Left ventricle myocardium inferior (tissue), 1 donor: ENCODE data around the gene CXorf65. TPM values are rescaled to one million over a fixed set of nuclear protein-coding genes. Genes with fewer than 3 reads are reported as not detected.

Experiments
- DNase-seq: peaks from one replicate; pipeline ENCODE4 v3.0.0-alpha.2; 2020
- H3K27ac ChIP-seq: fragments of 200-600 bp; replicated peaks from 2 replicates; pipeline ENCODE4 v1.8.0; 2021
- H3K27me3 ChIP-seq: fragments of 200-600 bp; 2 replicates; pipeline ENCODE4 v1.8.0; 2021; ENCODE audit warnings: low read depth
- H3K36me3 ChIP-seq: fragments of 200-600 bp; 2 replicates; pipeline ENCODE4 v1.8.0; 2021
- H3K4me1 ChIP-seq: fragments of 200-600 bp; 2 replicates; pipeline ENCODE4 v1.8.0; 2021
- H3K4me3 ChIP-seq: fragments of 200-600 bp; 2 replicates; pipeline ENCODE4 v1.8.0; 2021; ENCODE audit warnings: mild to moderate bottlenecking, moderate library complexity
- H3K9me3 ChIP-seq: fragments of 200-600 bp; replicated peaks from 2 replicates; pipeline ENCODE4 v1.8.0; 2021
- intact Hi-C: fragments of 100-400 bp; cut with micrococcal nuclease; formaldehyde crosslinking; loops from one replicate; pipeline ENCODE4 v1.11.0; 2022
- long read RNA-seq: library from polyadenylated mRNA; unstranded; transcript quantifications from one replicate; pipeline ENCODE4 v2.0.0, GENCODE V29; 2021
- total RNA-seq: library from RNA; stranded (reverse); fragmentation: NEBNext Ultra II Directional; extraction: Animal tissue kit (Norgen Biotek cat#: 25700); gene quantifications from one replicate; pipeline ENCODE4 v1.2.1, GENCODE V29; 2021
- TF ChIP-seq, protein P1 (sequence below): fragments of 200-600 bp; IDR thresholded peaks from 2 replicates; pipeline ENCODE4 v1.8.0; 2021; ENCODE audit warnings: antibody characterized with exemption, mild to moderate bottlenecking, borderline replicate concordance
- donor health status: DM: no; HTN: yes; CAD: no; lungs with severe emphysema.

Gene CXorf65
- not detected for total RNA-seq
- long read RNA-seq, result 0 reads

DNA sequence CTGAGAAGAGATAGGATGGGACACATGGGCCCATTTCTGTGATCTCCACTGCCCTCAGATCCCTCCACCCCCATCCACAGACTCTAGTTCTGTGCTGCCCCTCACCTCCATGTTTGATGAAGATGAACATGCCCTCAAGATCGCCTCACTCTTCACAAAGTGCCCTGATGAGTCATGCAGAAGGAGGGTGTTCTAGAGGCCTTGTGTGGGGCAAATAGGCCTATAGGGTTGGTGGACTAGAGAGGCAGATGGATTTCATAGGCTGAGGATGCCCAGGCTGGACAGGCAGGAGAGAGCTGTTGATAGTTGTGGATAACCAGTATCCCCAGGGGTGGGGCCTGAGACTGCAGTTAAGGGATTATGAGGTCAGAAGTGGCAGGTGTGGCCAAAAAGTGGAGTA is at the start of gene CXorf65:
Gene CXorf65, minus strand, starts transcription at position 314 of the 400 bp plus-strand sequence. Its CDS starts 184 bp downstream, at position 130.
- TF ChIP-seq, protein P1, sequence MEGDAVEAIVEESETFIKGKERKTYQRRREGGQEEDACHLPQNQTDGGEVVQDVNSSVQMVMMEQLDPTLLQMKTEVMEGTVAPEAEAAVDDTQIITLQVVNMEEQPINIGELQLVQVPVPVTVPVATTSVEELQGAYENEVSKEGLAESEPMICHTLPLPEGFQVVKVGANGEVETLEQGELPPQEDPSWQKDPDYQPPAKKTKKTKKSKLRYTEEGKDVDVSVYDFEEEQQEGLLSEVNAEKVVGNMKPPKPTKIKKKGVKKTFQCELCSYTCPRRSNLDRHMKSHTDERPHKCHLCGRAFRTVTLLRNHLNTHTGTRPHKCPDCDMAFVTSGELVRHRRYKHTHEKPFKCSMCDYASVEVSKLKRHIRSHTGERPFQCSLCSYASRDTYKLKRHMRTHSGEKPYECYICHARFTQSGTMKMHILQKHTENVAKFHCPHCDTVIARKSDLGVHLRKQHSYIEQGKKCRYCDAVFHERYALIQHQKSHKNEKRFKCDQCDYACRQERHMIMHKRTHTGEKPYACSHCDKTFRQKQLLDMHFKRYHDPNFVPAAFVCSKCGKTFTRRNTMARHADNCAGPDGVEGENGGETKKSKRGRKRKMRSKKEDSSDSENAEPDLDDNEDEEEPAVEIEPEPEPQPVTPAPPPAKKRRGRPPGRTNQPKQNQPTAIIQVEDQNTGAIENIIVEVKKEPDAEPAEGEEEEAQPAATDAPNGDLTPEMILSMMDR, result no peak

DNA sequence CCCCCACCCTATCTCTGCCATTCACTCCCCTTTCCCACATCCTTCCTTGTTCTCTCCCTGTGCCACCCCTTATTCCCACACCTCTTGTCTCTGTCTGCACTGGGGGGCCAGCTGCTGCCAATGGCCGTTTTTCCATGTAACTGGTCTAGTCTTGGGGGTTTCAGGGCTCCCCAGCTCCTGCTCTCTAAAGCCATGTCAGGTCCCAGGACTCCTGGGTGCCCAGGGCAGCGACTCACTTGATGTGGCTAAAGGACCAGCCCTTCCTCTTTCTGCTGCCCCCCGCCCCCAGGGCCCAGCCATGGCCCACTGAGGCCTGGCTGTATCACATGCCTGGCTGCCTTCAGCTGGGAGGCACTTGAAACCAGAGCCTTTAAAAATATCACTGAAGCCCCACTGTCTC is 48.1 kb upstream of the CXorf65 start:
- H3K27me3 ChIP-seq, result no peaks in the 10 kb centered on the region
- H3K27ac ChIP-seq, result no peak overlapping the region
- TF ChIP-seq, protein P1, result no peak
- H3K36me3 ChIP-seq, result no peaks in the 10 kb centered on the region
- intact Hi-C loops, result no loop called here
- DNase-seq, result no peak
- H3K4me1 ChIP-seq, result no peaks in the 10 kb centered on the region
- no peaks in the 10 kb centered on the region for H3K9me3 ChIP-seq
- no peak overlapping the region for H3K4me3 ChIP-seq

More for the DNA sequence above, at the start of gene CXorf65:
- no peaks in the 10 kb centered on the region for H3K36me3 ChIP-seq
- no peaks in the 10 kb centered on the region for H3K27me3 ChIP-seq
- no peaks in the 10 kb centered on the region for H3K9me3 ChIP-seq
- H3K4me1 ChIP-seq, result peaks cover 7% of the 10 kb centered on the region
- H3K27ac ChIP-seq, result no peak within 1 kb of the TSS
- H3K4me3 ChIP-seq, result no peak within 1 kb of the TSS
- intact Hi-C loops, result no loop called here
- no peak for DNase-seq

DNA sequence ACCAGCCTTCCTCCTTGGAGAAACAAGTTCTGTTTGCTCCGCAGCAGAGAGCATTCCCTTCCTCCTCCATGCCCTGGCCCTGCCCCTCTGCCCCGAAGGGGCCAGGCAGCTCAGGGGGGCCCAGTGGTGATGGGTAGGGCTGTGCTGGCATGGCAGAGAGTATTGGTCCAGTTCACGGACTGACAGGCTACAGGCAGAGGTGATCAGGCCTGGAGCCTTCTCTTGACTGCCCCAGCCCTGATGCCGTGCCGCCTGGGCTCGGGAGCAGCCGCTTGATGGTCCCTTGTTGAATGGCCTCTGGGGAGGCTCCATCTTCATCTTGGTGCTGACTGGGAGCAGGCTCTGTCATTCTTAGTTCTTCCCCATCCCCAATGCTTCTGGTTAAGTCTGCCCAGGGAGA is 47.7 kb upstream of the CXorf65 start:
- no peaks in the 10 kb centered on the region for H3K9me3 ChIP-seq
- no peaks in the 10 kb centered on the region for H3K4me1 ChIP-seq
- no peak overlapping the region for H3K27ac ChIP-seq
- no peaks in the 10 kb centered on the region for H3K27me3 ChIP-seq
- no peaks in the 10 kb centered on the region for H3K36me3 ChIP-seq
- no peak for DNase-seq
- intact Hi-C loops, result no loop called here
- no peak overlapping the region for H3K4me3 ChIP-seq
- TF ChIP-seq, protein P1, result no peak

DNA sequence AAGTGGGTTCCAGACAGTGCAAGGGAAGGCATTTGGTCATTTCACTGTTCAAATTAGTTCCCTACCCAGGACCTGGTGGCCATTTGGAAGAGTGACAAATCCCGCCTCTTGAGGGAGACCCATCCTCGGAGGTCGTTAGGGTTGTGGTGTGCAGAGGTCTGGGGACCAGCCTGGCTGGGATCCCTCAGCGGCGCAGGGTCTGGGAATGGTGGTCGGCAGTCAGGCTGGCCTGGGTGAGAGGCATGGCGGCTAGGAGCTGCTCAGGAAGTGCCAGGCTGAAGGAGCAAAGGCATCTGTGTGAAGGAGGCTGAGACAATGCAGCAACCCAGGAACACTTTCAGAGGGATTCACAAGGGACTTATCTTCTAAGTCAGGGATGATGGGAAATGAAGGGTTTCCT is 44.8 kb upstream of the CXorf65 start:
- Histone ChIP-seq H3K9me3 (no peaks in the 10 kb centered on the region), H3K4me3 (no peak overlapping the region), H3K27ac (no peak overlapping the region), H3K4me1 (no peaks in the 10 kb centered on the region), H3K27me3 (no peaks in the 10 kb centered on the region), H3K36me3 (no peaks in the 10 kb centered on the region)
- intact Hi-C loops, result no loop called here
- no peak for DNase-seq
- TF ChIP-seq, protein P1, result no peak

DNA sequence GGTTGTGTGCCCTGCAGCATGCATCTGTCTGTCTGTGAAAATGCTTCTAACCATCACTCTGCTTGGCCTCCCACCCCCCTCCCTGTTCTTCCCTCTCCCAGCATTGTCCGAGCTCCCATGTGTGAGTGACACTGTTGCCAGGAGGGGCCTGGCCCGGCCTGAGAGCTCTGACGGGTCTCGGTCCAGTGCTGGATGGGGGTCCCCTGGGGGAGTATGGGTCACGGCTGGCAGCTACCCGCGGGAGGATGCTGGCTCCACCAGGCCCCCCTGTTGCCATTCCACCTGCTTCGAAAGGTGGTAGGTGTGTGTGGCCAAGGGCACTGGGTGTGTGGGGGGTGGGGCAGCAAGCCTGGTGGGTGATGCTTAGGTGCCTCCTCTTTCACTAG is 41.7 kb upstream of the CXorf65 start:
- no peaks in the 10 kb centered on the region for H3K9me3 ChIP-seq
- intact Hi-C loops, result no loop called here

More for the DNA sequence above, 41.7 kb upstream of the CXorf65 start:
- no peaks in the 10 kb centered on the region for H3K36me3 ChIP-seq
- TF ChIP-seq, protein P1, result no peak
- DNase-seq, result no peak
- no peak overlapping the region for H3K4me3 ChIP-seq
- H3K27ac ChIP-seq, result no peak overlapping the region
- H3K4me1 ChIP-seq, result peaks cover 6% of the 10 kb centered on the region
- no peaks in the 10 kb centered on the region for H3K27me3 ChIP-seq
